ENCODE data around the gene IFRD2. TPM values are rescaled to one million over a fixed set of nuclear protein-coding genes. Genes with fewer than 3 reads are reported as not detected.

The IFRD2 gene
- total and polyA plus RNA-seq, 9 of the 15 experiments (the other 6 are each of a cell fraction or from before 2014, with no cell fraction given), result 30.5 to 115 (median 52.8) TPM

DNA sequence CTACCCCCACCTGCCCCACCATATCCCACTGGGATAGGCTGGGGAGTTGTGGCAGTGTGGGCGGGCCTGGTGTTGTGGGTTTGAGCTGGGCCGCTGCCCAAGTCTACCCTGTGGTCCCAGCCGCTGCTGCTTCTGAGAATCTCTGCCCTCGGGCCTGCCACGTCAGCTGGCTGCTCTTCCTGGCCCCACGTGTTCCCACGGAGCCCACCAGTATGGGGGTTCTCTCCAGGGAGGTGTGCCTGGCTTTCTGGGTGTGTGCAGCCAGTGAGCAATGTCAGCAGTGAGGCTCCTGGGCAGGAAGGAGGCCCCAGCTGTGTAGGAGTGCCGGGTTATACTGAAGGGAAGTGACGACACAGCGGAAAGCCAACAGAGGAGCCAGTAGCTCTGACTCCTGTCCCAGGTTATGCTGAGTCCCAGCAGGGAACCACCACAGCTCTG is 45.7 kb downstream of the IFRD2 start (continued):
- TF ChIP-seq, protein P1, sequence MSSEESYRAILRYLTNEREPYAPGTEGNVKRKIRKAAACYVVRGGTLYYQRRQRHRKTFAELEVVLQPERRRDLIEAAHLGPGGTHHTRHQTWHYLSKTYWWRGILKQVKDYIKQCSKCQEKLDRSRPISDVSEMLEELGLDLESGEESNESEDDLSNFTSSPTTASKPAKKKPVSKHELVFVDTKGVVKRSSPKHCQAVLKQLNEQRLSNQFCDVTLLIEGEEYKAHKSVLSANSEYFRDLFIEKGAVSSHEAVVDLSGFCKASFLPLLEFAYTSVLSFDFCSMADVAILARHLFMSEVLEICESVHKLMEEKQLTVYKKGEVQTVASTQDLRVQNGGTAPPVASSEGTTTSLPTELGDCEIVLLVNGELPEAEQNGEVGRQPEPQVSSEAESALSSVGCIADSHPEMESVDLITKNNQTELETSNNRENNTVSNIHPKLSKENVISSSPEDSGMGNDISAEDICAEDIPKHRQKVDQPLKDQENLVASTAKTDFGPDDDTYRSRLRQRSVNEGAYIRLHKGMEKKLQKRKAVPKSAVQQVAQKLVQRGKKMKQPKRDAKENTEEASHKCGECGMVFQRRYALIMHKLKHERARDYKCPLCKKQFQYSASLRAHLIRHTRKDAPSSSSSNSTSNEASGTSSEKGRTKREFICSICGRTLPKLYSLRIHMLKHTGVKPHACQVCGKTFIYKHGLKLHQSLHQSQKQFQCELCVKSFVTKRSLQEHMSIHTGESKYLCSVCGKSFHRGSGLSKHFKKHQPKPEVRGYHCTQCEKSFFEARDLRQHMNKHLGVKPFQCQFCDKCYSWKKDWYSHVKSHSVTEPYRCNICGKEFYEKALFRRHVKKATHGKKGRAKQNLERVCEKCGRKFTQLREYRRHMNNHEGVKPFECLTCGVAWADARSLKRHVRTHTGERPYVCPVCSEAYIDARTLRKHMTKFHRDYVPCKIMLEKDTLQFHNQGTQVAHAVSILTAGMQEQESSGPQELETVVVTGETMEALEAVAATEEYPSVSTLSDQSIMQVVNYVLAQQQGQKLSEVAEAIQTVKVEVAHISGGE (CRISPR knock-in tag; IDR thresholded peaks at IDR 0.05), result peak in 1 of 3 experiments; percentile 43; a peak in 1 of 6 replicates
- TF ChIP-seq, protein P2, sequence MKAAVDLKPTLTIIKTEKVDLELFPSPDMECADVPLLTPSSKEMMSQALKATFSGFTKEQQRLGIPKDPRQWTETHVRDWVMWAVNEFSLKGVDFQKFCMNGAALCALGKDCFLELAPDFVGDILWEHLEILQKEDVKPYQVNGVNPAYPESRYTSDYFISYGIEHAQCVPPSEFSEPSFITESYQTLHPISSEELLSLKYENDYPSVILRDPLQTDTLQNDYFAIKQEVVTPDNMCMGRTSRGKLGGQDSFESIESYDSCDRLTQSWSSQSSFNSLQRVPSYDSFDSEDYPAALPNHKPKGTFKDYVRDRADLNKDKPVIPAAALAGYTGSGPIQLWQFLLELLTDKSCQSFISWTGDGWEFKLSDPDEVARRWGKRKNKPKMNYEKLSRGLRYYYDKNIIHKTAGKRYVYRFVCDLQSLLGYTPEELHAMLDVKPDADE (conservative IDR thresholded peaks at IDR 0.05; ENCODE audit: control insufficient read depth, low read depth, low read length), result no peak
- TF ChIP-seq CREM (IDR thresholded peaks at IDR 0.05; ENCODE audit: low read depth), result peak; percentile 91
- no peak for TF ChIP-seq ZBTB17 (CRISPR knock-in tag; IDR thresholded peaks at IDR 0.05)
- no peak for TF ChIP-seq SRSF9 (IDR thresholded peaks at IDR 0.05; ENCODE audit: borderline replicate concordance, low read depth, low read length)
- TF ChIP-seq SPI1 (IDR thresholded peaks at IDR 0.05; ENCODE audit: borderline replicate concordance, low read depth, low read length), result peak; percentile 51
- TF ChIP-seq ATF7 (IDR thresholded peaks at IDR 0.05), result 0 out of 2 replicates have a peak, but pooled peaks have one; percentile 42
- TF ChIP-seq, protein P3, sequence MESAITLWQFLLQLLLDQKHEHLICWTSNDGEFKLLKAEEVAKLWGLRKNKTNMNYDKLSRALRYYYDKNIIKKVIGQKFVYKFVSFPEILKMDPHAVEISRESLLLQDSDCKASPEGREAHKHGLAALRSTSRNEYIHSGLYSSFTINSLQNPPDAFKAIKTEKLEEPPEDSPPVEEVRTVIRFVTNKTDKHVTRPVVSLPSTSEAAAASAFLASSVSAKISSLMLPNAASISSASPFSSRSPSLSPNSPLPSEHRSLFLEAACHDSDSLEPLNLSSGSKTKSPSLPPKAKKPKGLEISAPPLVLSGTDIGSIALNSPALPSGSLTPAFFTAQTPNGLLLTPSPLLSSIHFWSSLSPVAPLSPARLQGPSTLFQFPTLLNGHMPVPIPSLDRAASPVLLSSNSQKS (CRISPR knock-in tag; IDR thresholded peaks at IDR 0.05), result no peak
- TF ChIP-seq, protein P4, sequence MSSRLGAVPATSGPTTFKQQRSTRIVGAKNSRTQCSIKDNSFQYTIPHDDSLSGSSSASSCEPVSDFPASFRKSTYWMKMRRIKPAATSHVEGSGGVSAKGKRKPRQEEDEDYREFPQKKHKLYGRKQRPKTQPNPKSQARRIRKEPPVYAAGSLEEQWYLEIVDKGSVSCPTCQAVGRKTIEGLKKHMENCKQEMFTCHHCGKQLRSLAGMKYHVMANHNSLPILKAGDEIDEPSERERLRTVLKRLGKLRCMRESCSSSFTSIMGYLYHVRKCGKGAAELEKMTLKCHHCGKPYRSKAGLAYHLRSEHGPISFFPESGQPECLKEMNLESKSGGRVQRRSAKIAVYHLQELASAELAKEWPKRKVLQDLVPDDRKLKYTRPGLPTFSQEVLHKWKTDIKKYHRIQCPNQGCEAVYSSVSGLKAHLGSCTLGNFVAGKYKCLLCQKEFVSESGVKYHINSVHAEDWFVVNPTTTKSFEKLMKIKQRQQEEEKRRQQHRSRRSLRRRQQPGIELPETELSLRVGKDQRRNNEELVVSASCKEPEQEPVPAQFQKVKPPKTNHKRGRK (tag; IDR thresholded peaks at IDR 0.05), result no peak
- TF ChIP-seq, protein P5, sequence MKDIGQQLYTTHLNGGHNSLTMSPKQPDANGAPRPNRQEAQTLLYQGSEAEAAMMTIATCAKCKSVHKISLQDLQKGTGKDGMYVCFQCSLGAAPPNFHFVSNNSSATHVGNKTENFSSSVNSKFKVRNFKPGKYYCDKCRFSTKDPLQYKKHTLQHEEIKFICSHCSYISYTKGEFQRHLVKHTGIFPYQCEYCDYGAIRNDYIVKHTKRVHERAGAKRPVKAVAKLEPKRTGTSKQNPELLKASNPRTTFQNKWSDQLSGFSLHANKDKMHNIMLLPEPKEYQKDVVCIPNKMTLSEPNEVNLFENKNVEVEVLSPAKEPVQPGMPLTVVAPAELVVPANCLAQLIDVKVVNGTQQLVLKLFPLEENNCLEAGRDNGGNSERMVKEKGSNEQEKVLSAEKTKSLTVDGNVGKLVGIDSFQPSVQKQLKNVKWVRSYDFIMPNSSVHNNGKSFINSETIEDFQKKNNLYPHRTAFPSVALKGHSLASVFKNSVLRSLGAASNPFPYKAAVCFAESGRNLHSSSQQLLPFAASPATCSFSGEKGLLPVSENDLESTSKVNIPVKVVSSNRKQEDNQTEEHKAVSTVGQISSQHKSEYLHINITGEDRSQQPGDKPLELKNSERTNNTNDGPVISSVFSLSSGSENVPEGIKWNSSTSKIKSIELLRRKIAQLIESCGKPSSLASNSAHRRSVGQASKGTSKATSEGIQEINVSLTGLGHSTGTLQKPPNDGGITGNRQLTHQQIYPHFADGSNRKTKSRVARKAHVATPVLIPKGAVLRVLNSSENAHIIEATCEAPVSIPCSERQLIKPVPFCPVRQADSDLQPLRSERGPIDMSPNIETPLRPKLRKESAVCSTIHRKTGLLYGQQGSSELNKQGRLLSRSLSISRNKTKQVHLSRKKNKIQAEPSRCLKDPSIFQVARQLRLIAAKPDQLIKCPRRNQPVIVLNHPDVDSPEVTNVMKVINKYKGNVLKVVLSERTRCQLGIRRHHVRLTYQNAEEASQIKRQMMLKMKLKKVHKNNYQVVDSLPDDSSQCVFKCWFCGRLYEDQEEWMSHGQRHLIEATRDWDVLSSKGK (CRISPR knock-in tag; IDR thresholded peaks at IDR 0.05), result no peak
- TF ChIP-seq TEAD4 (IDR thresholded peaks at IDR 0.05; ENCODE audit: low read length), result no peak
- TF ChIP-seq TEAD4 (CRISPR knock-in tag; IDR thresholded peaks at IDR 0.05; ENCODE audit: borderline replicate concordance), result no peak
- TF ChIP-seq PHB2 (IDR thresholded peaks at IDR 0.05; ENCODE audit: low read depth), result no peak
- TF ChIP-seq ZNF436 (CRISPR knock-in tag; IDR thresholded peaks at IDR 0.05), result no peak
- TF ChIP-seq DACH1 (IDR thresholded peaks at IDR 0.05; ENCODE audit: partially characterized antibody), result no peak
- TF ChIP-seq ZBTB1 (CRISPR knock-in tag; IDR thresholded peaks at IDR 0.05; ENCODE audit: borderline replicate concordance, low read depth), result no peak
